Measurements from ENCODE around the gene MRPL53.
"Not testable (repeated sequence)": the region's sequence is repeated elsewhere in the genome, so short reads cannot be mapped to it uniquely, and the experiment has no call there.

MRPL53 gene

DNA sequence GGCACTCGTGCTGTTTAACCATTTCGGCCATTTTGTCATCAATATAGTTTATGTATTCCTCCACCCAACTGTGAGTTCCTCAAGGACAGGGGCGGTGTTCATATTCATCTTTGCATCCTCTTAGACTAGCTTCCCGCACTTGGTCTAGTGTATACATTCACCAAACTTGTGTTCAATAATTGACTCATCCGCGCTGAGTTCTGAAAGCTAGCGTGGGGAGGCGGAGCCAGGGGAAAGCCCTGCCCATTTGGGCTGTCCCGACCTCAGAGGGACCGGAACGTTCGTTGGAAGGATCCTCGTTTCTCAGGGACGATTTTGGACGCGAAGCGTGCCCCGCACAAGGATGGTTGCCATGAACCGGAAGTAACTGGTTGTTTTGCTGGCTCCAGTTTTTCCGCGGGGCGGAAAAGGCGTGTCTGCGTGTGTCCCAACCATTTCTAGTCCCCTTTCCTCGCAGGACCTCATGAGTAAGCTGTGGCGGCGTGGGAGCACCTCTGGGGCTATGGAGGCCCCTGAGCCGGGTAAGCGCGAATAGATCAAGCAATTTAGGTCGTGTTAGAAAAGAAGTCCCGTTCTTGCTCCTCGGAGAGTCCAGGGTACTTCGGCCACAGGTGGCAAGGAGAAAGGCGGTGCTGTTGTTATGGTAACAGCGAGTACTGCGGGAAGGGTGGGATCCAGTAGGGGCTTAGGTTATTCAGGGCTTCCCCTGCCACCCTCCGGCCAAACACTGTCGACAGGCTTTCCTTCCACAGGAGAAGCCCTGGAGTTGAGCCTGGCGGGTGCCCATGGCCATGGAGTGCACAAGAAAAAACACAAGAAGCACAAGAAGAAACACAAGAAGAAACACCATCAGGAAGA lies 17.6 kb downstream of the MRPL53 start, which contains the start of gene INO80B:
Gene INO80B (plus strand): TSS at position 434 of the 858 bp plus-strand sequence. CDS start 30 bp downstream, at position 464.
- peak; percentile 98 for DNase-seq (ENCODE audit: low read depth)

DNA sequence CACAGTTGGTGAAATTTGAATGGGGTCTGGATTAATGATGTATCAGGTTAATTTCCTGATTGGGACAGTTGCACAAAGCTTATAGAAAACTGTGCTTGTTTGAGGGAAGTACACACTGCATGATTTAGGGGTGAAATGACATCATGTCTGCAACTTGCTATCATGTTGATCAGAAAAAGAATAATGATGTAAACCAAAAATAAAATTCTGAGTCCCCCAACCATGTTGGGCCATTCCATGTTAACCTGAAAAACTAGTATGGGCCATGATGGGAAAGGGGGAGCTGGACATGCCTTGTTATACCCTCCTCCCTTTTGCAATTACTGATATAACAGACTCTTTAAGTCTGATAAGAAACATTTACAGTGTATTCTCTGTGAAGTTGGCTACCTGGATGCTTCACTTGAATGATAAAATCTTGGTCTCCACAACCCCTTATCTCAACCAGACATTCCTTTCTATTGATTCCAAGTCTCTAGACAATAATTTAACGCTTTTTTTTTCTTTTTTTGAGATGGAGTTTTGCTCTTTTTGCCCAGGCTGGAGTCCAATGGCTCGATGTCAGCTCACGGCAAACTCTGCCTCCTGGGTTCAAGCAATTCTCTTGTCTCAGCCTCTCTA lies 21.8 kb downstream of the MRPL53 start:
- DNase-seq (ENCODE audit: low read depth) = no peak

DNA sequence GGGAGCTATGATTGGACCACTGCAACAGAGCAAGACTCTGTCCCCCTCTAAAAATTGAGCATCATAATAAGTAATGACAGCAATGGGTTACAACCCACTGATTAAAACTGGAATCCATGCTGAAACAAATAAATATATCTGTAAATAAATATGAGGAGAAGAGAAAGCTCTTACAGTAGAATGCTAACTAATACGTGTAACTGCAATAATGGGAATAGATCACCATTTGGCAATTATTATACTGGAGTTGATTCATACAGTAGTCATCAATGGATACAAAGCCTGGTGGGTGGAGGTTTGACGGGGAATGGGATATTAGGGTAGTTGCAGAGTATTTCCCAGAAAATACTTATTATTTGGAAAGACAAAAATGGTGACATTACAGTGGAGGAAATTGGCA lies 23.7 kb downstream of the MRPL53 start:
- no peak for DNase-seq (ENCODE audit: low read depth)

DNA sequence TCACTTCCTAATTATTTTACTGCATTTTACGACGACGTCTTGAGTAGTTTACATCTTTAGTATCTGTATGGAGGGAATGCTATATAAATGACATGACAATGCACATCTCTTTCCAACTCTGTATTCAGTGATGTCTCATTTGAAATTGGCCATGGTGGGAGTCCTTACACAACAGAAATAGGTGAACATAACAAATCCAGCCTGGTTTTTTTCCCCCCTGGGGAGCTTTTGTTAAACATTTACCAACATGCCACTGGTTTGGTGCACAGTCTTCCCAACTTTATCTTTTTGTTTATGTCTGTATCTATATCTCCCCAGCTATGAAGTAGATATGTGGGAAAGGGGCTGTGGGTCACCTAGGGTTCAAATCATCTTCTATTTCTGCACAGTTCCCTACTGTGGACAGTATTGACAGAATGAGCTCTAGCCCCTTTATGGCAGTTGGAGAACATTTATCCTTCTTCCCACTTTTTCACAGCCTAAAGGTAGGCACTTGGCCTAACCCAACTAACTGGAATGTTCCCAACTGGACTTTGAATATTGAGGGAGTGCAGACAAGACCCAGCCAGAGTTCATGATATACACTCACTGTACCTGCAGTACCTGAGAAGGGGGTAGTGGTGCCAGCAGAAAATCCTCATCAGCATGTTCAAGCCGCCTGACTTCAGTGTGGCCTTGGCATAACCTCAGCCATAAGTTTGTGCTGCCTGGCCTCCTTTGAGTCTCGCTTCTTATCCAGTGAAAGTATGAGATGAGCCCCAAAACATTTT lies 25.1 kb downstream of the MRPL53 start:
- no peak for DNase-seq (ENCODE audit: low read depth)

DNA sequence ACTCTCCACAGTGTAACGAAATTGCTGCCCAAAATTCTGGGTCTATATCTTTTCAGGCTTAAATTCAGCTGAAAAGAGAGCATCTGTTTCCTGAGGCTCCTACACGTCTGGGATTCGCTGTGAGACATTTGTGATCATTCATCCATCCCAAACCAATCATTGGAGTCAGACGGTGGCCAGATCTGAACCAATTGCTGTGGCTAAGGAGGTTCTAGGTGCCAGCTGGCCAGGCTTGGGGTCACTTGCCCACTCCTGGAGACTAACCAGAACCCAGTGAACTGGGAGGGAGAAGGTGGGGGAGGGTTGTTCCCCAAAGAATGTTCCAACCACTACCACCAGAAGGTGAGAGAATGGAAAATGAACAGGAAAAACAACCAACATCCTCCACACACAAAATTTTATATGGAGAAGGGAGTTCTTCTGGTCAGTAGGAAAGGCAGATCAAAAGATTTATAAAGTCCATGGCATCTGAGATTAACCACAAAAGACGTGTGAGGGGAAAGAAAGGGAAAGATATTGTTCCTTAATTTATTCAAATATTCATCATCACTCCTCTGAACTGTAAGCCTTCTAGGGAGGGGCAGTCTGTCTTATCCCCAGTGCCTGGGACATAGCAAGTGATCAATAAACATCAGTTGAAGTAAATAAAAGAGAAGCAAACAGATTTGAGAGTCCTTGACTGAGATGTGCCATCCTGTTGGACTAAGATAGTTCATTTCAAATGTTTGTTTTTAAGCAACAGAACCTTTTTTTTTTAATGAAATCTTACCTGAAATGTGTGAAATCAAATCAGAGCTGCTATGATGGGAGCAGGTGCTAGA lies 27.8 kb downstream of the MRPL53 start:
- no peak for DNase-seq (ENCODE audit: low read depth)

DNA sequence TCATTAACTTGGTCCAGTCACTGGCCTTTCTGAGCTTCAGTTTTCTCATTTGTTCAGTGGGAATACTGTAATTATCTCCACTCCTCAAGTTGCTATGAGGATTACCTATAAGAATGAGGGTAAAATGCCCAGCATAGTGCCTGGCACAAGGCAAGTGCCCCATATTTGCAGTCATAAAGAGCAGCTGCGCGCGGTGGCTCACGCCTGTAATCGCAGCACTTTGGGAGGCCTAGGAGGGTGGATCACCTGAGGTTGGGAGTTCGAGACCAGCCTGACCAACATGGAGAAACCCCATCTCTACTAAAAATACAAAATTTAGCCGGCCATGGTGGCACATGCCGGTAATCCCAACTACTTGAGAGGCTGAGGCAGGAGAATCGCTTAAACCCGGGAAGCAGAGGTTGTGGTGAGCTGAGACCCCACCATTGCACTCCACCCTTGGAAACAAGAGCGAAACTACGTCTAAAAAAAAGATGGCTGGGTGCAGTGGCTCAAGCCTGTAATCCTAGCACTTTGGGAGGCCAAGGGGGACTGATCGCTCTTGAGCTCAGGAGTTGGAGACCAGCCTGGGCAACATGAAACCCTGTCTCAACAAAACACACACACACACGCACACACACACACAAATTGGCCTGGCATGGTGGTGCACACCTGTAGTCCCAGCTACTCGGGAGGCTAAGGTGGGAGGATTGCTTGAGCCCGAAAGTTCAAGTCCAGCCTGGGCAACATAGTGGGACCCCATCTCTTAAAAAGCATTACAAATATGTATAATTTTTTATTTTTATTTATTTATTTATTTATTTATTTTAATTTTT lies 29.8 kb downstream of the MRPL53 start:
- DNase-seq (ENCODE audit: low read depth) = not testable (repeated sequence)

DNA sequence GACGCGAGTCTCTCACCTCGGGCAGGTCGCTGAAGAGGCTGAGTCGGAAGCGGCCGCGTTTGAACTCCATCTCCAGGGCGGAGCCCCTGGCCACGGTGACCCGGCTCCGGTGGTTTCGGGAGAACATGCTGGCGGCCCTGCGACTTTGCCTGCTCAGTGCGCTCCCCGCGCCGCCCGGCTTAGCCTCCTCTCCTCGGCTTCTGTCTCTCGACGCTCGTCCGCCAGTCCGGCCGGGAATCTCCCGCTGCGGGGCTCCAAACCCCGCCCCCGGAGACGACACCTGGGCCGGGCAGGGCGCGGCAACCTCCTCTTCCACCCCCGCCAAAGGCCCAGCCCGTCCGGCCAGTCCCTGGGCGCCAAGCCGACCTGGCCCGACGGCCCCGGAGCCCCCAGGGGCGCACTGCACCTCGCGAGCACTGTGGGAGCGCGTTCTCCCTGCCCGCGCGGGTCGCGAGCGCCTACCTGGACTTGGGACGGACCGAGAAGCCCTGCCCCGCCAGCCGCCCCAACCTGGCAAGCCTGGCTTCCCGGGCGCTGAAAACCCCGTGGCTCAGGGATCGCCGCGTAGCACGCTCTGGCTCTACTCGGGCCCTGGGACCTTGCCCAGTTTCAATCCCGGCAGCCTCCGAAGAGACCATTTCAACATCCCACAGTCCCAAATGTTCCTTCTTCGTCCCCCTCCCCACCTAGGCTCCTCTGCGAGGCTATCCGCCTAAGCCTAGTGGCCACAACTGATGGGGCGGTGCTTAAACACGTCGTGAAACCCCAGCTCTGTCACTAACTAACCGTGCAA lies 30.6 kb downstream of the MRPL53 start, which contains the start of gene RTKN:
Gene RTKN (minus strand): TSS at position 248 of the 793 bp plus-strand sequence. CDS start 121 bp downstream, at position 127.
- DNase-seq (ENCODE audit: low read depth) = no peak

DNA sequence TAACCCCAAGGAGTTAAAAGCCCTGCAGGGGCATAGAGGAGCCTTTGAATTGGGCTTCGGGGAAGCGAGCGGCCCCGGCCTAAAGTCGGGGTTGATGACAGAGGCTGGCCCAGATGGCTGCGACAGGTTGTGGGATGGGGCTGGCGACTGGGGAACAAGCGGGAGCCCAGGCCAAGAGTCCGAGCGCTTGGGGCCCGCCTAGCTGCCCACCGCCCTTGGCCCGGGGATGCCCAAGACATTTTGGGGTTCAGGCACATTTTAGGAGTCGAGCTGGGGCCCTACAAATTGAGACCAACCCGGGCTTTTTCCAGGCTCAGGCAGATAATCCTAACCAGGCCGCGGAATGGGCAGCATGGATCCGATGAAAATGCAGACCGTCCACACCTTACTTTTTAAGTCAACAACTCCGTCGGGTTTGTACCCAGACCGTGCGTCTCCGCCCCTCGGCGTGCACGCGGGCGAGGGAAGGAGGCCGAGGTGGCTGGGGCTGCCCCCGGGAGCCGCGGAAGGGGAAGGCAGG lies 31.2 kb downstream of the MRPL53 start:
- no peak for DNase-seq (ENCODE audit: low read depth)

DNA sequence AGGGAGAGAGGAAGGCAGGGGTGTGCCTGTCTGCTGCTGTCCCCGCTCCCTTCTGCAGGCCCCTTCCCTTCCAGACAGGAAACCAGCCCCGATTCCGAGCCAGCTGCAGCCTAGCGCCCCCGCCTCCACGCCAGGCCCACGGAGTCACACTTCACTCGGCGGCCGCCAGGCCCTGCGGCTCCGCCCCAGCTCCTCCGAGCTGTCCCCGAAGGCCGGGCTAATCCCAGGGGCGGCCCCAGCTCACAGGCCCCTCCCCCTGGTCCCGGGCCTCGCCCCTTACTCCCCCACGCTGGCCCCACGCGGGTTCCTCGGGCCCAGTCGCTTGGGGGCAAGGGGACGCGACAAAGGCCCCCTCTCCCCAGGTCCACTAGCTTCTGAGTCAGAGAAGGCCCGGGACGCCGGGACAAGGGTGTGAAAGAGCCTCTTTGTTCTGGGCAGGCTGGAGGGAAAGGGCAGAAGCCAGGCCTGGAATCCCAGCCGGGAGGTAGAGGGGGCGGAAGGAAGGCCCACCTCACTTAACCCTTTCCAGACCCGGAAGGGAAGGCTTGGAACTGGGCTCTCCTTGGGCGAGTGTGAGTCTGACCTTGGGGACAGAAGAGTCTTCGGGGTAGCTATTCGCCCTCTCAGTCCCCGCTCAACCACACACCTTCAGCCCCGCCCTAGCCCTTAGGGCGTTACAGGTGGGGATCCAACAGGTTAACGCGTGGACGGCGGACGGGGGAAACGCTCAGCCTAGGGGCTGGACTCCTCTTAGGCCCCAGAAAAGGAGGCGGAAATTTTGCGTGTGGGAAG lies 31.9 kb downstream of the MRPL53 start:
- peak; percentile 37 for DNase-seq (ENCODE audit: low read depth)

DNA sequence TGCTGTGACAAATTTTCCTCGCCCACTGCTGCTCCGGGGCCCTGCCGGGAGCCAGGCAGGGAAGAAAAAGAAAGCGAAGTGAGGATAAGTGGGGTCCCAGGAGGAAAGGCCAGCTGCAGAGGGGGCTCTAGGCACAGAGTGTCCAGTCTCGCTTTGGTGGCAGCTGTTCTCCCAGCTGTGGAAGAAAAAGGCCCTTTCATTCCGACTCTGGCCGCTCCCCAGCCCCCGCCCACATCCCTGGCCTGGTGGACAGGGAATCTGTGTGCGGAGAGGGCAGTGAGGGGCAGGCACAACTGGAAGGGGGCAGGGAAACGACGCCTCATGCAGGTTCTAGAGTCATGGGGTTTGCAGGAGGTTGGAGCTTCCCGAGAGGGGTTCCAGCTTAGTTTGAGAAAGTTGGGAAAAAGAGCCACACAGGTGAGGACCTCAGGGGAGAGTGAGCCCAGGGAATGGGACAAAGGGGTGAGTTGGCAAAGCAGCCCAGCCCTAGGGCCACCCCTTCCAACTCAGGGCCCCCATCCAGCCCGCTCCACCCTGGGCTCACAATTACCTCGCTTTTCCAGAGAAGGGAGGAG lies 32.6 kb downstream of the MRPL53 start:
- no peak for DNase-seq (ENCODE audit: low read depth)

DNA sequence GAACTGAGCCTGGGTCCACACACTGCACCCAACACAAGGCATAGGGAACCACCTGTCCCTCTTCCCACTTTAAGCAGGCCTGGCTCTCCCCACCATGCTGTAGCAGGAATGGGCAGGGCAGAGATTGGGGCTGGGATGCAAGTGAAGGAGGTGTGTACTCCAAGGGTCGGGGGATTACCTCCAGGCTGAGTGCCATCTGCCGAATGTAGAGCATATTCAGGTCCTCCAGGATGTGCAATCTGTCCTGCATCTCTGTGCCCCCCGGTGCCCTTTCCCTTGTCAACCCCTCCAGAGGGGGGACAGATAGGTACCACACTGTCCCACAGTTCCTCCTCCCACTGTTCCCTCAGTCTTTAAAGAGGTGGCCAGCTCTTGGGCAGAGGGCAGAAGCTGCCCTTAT lies 33.1 kb downstream of the MRPL53 start:
- no peak for DNase-seq (ENCODE audit: low read depth)

DNA sequence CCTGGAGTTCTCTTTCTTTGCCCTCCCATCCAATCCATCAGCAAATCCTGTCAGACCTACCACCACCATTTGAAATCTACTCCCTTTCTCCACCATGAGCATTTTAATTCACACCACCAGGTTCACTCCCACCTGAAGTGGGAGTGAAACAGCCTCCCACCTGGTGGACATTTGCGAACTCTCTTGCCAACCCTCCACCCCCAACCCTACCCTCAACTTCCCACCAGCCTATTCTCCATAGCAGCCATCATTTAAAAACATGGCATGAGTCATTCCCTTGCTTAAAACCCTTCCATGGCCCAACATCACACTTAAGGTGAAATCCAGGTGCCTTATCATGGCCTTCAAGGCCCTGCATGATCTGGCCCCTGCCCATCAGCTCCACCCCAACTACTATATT lies 34.2 kb downstream of the MRPL53 start:
- DNase-seq (ENCODE audit: low read depth) = no peak

DNA sequence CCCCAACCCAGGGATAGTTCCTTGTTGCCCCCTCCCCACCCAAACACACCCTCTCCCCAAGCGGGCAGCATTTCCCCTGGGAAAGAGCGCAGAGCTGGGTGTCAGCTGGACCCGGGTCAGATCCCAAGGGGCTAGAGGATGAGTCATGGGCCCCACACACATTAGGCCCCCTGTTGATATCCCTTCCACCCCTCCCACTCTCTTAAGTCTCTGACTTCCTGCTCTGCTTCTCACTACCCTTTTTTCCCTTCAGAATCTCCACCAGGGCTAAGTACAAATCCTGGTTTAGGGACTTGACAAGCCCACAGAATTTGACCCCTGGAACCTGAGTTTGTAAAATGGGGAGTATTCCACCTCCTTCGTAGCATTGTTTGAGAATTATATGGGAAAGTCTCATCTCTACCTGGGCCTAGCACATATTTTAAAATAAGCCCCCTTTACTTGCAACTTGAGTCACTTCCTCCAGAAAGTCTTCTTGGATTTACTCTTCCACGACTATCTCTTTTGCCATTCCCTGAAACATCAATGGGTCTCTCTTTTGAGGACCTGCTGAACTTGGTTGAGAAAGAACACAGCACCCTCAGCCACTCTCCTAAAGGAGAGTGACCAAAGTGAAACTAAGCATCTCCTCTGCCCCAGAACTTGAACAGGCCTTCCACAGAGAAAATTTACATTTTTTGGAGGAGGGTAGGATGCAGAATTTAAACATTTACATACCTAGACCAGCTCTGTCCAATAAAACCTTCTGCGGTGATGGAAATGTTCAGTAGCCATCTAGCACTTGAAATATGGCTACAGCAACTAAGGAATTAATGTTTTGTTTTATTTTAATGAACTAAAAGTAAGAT lies 35.4 kb downstream of the MRPL53 start:
- DNase-seq (ENCODE audit: low read depth) = no peak

DNA sequence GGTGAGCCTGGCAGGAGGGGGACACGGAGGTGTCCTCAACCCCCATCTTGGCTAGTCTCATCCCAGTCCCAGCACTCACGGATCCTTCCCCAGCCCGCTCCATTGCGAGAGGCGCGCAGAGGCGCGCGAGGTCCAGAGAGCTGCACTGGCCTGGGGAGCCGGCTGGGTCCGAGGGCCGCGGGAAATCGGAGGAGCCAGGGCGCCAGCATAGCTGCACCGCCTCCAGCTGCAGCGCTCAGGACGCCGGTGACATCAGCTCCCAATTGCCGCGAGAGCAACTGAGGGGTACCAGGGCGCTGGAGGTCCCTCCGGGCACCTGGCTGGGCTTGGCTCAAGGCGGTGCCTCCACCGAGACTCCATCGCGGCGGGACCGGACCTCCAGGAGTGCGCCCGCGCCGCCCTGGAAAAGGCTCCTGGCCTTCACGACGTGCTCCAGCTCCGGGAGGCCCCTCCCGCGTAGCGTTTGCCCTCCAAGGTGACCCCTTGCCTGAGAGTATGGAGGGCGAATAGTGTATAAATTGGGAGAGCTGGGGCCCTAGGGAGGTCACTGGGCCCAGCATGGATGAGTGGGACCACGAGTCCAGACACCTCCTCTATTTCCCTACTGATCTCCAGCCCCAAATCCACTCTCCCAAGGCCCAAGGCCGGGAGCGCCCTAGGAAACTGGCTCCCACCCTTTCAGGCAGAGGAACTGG lies 36.2 kb downstream of the MRPL53 start:
- DNase-seq (ENCODE audit: low read depth) = no peak

DNA sequence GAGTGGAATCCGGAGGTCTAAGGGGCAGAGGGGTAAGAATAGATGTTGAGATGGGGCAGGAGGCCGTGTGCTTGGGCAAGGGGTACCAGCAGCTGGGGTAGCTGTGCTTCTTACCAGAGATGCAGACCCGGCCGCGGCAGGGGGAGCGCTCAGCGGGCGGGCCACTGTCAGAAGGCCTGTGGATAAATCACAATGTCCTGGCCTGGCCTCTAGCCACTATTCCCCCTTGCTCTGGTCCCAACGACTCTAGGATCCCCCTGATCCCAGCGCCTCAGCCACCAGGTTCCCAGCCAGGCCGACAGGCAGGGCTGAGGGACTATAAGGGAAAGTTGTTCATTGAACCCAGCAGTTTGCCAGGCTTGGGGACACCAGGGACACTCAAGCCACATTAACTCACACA lies 42.0 kb downstream of the MRPL53 start:
- DNase-seq (ENCODE audit: low read depth) = no peak

DNA sequence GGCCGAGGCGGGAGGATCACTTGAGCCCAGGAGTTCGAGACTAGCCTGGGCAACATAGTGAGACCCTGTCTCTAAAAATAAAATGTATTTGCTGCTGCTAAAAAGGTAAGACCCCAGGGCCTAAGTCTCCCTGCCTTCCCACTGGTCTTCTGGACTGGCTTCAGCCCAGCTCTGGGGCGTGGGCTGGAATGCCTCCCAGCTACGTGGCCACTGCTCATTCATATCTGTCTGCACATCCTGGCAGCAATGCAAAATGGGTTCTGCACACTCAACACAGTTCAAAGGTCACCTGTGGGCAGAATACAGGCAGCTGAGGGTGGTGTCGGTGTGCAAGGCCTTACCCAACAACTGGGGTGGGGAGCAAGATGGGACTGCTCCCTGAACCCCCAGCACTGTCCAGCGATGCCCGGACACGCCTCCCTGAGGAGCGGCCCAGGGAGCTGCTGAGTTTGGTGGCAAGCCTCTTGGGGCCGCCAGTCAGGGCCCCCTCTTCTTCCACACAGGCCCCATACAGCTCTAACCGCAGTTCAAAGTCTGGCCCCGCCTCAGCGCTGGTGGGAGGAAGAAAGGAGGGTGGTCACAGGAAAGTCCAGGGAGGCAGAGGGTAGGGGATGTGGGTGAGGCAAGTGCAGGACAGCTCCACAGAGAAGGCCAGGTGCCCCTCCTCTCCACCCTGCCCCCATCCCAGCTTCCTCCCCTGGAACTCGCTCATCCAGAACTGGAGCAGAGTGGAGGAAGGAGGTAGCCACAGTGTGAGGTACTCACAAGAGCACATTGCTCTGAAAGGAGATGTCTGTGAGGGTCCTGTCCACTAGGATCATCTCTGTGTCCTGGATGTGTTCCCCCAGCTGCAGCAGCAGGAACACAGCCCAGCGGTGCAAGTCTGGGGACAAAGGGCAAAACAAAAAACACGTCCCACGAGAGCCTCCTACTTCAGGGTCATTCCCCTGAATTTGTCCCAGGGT lies 42.7 kb downstream of the MRPL53 start:
- DNase-seq (ENCODE audit: low read depth) = no peak

Measured in activated T-cell treated with anti-CD3 and anti-CD28 coated beads for 24 hours (primary cell).